Fibroblast of the conjunctiva (primary cell): ENCODE results near the gene DOCK6.
"Not testable (repeated sequence)": the region's sequence is repeated elsewhere in the genome, so short reads cannot be mapped to it uniquely, and the experiment has no call there.

Source experiments
- DNase-seq: peaks from one replicate; pipeline ENCODE4 v3.0.0-alpha.2; 2010; ENCODE audit warnings: low read depth

DOCK6 gene

GRCh38 chr19:11197291-11198174, 64.8 kb downstream of the DOCK6 start, which contains the start of gene KANK2:
KANK2 (minus strand) TSS chr19:11197545; CDS start chr19:11194511, 3,034 bp downstream.
- DNase-seq, result peak; percentile 43

DNA sequence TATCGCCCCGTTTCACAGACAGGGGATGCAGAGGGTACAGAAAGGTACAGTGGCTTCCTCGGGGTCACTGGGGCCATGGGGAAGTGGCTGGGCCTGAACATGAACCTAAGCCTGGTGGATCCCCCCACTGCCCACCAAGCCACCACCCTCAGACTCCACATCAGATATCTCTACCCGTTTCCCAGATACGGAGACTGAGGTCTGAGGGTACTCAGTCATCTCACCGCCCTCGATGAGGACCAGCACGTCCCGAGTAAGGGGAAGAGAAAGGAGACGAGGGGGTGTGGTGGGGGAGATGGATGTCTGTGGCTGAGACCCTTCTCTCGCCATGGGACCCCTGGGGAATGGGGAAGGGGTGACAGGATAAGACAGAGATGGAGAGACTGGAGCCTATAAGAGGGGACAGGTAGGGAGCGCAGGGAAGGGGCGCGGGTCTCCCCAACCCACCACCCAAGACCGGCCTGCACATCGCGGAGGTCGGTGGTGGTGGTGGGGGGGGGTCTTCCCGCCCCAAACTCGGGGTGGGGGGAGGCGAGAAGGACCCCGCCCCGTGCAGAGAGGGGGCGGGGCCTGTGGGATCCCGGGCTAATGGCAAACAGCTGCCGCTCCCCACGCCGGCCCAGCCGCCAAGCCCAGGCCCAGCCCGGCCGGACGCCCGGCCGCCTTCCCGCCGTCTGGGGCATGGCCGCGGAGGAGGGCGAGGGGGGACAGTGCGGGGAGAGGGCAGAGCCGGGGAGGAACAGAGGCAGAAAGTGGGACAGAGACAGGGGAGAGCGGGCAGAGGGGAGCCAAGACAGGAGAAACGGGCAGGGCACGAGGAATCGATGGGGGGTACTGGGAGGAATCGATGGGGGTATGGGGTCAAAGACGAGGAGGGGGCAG, 65.7 kb downstream of the DOCK6 start:
- DNase-seq, result no peak

DNA sequence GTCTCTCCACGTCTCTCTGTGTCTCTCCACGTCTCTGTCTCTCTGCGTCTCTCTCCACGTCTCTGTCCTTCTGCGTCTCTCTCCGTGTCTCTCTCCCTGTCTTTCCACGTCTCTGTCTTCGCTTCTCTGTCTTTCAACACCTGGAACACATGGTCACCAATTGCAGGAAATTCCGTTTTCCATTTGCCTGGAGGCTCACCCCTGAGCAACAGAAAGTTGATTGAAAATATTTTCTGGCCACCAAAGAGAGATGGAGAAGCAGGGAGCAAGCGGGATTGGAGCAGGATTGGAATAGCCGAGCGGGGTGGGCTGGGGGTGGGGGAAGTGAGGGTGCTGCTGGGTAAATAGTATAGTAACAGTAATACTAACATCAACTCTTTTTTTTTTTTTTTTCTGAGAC, 66.6 kb downstream of the DOCK6 start:
- DNase-seq, result no peak

- peak; percentile 24 for DNase-seq
These were observed 67.4 kb downstream of the DOCK6 start for GRCh38 chr19:11194656-11195558.

DNA sequence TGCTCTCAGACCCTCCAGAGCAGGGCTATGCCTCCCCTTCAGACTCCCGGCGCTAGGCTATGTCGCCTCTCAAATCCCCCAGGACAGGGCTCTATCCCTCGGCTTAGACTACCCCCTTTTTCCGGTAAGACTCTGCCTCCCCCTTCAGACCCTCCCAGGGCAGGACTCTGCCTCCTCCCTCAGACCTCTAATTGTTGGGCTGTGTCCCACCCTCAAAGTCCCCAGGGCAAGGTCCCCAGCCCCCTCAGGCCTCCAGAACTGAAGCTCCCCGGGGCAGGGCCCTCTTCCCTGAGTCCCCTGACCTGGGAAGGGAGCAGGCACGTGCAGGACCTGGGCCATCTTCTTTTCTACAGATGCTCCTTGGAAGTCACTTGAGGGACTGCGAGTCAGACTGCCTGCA, 68.2 kb downstream of the DOCK6 start:
- DNase-seq, result no peak

- no peak for DNase-seq
These were observed 69.1 kb downstream of the DOCK6 start for GRCh38 chr19:11192957-11193939.

- DNase-seq, result no peak
These were observed 70.4 kb downstream of the DOCK6 start for GRCh38 chr19:11191934-11192333.

DNA sequence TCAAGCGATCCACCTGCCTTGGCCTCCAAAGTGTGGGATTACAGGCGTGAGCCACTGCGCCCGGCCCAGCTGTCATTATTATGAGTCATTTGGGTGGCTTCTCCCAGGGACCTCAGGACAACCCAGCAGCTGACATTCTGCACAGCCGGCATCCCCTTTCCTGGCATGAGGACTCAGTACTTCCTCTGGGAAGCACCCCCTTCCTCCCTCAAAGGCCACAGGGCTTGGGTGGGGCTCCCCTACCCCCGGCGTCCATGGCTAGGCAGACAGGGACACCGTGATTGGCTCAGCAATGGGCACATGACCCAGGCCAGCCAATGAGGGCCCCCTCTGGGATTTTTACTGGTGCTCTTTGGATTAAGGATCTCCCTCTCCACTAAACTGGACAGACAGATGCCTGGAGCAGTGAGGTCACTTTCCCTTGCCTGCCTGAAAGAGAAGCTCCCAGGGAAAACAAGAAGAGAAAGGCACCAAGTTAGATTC, 71.0 kb downstream of the DOCK6 start:
- DNase-seq, result peak; percentile 56

GRCh38 chr19:11190501-11190900, 71.8 kb downstream of the DOCK6 start:
- DNase-seq, result no peak

GRCh38 chr19:11187441-11187840, 74.9 kb downstream of the DOCK6 start:
- no peak for DNase-seq

- no peak for DNase-seq
These were observed 79.3 kb downstream of the DOCK6 start for GRCh38 chr19:11182994-11183393.

GRCh38 chr19:11181488-11181887, 80.8 kb downstream of the DOCK6 start:
- DNase-seq, result no peak

GRCh38 chr19:11180975-11181374, 81.3 kb downstream of the DOCK6 start:
- not testable (repeated sequence) for DNase-seq

DNA sequence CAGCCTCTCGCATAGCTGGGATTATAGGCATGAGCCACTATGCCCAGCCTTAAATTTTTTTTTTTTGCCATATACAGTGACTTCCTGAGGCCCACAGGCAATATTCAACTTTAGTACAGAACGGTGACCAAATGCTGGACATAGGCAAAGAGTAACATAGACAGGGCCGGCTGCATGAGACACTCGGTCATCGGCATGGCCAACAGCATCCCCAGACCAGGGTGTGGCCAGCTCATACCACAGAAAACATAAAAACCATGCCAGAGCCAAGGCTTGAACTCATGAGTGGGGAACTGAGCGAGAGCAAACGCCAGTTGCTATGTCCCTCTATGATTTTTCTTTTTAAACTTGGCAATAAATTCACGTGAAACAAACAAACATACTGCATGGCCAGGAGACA, 82.0 kb downstream of the DOCK6 start:
- no peak for DNase-seq

- no peak for DNase-seq
These were observed 82.5 kb downstream of the DOCK6 start for GRCh38 chr19:11179716-11180297.

DNA sequence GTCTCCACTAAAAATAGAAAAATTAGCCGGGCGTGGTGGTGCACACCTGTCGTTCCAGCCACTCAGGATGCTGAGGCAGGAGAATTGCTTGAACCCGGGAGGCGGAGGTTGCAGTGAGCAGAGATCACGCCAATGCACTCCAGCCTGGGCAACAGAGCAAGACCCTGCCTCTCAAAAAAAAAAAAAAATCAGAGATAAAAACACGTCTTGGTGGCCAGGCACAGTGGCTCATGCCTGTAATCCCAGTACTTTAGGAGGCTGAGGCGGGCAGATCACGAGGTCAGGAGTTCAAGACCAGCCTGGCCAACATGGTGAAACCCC, 83.2 kb downstream of the DOCK6 start:
- DNase-seq, result not testable (repeated sequence)

DNA sequence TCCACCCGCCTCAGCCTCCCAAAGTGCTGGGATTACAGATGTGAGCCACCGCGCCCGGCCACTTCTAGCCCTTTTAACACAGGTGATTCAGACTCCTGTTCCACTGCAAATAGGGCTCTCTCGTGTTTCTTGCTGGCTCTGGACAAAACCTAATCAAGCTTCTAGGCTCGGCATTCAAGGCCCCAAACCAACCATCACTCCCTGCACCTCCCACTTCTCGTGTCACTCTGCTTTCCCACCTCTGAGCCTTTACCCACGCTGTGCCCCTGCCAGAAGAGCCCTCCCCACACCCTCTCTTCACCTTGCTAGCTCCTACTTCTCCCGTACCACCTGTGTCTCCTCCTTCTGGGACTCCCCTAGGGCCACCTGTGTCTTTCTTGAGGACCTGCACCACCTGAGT, 84.7 kb downstream of the DOCK6 start:
- DNase-seq, result no peak

DNA sequence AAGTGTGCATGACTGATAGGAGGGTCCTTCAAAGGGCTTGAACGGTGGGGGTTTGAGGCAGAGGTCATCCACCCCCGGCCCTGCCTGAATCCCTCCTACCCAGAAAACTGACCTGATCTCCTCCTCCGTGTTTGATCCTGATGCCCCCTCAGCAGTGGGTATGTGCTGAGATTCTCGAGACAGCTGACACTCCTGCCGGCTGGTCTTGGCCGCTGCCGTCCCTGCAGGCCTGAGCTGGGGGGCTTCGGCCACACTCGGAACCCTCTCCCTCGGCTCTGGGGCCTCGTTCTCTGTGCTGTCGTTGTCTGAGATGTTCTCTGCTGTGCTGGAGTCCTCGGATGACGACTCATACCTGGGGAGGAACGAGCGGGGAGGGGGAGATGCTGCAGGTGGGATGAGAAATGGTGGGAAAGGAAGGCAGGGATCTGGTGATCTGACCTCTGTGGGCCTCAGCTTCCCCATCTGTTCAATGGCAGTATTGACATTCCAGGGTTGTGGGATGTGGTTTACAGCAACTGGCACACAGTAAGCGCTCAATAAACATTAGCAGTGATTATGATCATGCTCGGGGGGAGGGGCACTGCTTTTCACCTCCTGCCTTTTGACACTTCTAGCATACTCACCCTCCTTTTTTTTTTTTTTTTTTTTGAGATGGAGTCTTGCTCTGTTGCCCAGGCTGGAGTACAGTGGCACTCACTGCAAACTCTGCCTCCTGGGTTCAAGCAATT, 85.7 kb downstream of the DOCK6 start:
- DNase-seq, result no peak

GRCh38 chr19:11175920-11176319, 86.4 kb downstream of the DOCK6 start:
- DNase-seq, result no peak

- no peak for DNase-seq
These were observed 88.0 kb downstream of the DOCK6 start for GRCh38 chr19:11174336-11174735.
